Chondrocyte (in vitro differentiated cells): Measurements from ENCODE around the gene PPIE. TPM values are rescaled to one million over a fixed set of nuclear protein-coding genes. Genes with fewer than 3 reads are reported as not detected.
"Not testable (repeated sequence)": the region's sequence is repeated elsewhere in the genome, so short reads cannot be mapped to it uniquely, and the experiment has no call there.

Experiments
- DNase-seq: peaks from one replicate; pipeline ENCODE4 v3.0.0; 2021; ENCODE audit warnings: mixed read lengths, low spot score
- H3K27ac Mint-ChIP-seq: one replicate; pipeline ENCODE4 v1.8.0; 2021; ENCODE audit warnings: mild to moderate bottlenecking, moderate library complexity, mixed read lengths; ENCODE audit not compliant: unreplicated experiment
- H3K27me3 Mint-ChIP-seq: 2 replicates; pipeline ENCODE4 v1.8.0; 2021; ENCODE audit warnings: low read depth, mixed read lengths
- H3K36me3 Mint-ChIP-seq: 2 replicates; pipeline ENCODE4 v1.8.0; 2021; ENCODE audit warnings: low read depth, mixed read lengths
- H3K4me1 Mint-ChIP-seq: 2 replicates; pipeline ENCODE4 v1.8.0; 2021; ENCODE audit warnings: low read depth, mild to moderate bottlenecking, mixed read lengths
- H3K4me3 Mint-ChIP-seq: one replicate; pipeline ENCODE4 v1.8.0; 2021; ENCODE audit warnings: mild to moderate bottlenecking, moderate library complexity, mixed read lengths; ENCODE audit not compliant: unreplicated experiment
- H3K9me3 Mint-ChIP-seq: 2 replicates; pipeline ENCODE4 v1.8.0; 2021; ENCODE audit warnings: low read depth, mixed read lengths
- total RNA-seq: library from RNA; stranded (reverse); gene quantifications from 3 replicates; pipeline ENCODE4 v1.2.1, GENCODE V29; 2021
- TF ChIP-seq, protein P1 (sequence below): fragments of 200-600 bp; sonication (generic); IDR thresholded peaks from 2 replicates; pipeline ENCODE4 v1.5.0; 2021; ENCODE audit warnings: antibody characterized with exemption, mild to moderate bottlenecking, moderate library complexity

The PPIE gene
- total RNA-seq, 1 donor from 2014 or later = 31.5 TPM

DNA sequence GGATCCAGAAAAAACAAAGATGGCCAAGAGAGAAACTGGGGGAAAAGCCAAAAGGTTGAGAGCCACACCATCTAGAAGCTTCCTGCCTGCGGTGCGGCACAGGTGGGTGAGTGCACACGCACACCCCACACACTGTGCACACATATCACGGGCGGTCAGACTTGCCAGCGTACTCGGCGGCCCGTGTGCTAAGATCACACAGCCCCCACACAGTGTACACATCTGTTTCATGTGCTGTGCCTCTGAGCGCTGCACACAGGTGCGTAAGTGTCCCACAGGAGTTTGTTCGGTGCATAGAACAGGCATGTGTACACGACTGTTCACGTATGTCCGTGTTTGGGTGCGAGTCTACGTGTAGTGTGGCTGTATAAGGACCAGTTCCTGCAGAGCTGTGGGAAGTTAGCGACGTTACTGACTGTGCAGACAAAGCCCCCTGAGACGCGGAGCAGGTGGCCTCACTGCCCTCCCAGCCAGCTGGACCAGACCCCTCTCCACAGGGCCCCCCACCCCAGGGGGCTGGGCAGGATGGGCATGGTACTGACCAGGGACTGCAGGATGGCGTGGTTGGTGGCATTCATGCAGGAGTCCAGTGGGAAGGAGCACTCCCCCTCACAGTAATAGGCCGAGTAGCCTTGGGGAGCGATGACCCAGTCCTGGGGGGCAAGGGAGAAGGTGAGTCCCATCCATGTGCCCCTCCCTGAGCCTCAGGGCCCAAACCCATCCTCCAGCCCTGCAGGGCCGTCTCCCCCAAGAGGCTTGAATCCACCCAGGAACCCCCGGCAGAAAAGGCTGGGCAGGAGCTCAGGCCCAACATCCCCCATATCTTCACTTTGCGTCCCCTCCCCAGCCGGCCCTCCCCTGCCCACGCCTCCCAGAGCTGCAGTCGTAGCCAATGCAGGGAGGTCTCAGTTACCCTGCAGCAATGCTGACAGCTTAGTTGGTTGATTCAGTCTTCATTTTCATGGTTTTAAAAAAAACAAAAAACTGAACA lies 24.2 kb downstream of the PPIE start:
- H3K27ac Mint-ChIP-seq = no peak overlapping the region
- no peak for DNase-seq
- no peaks in the 10 kb centered on the region for H3K4me1 Mint-ChIP-seq
- no peak overlapping the region for H3K4me3 Mint-ChIP-seq
- H3K36me3 Mint-ChIP-seq = peaks cover 4% of the 10 kb centered on the region
- H3K27me3 Mint-ChIP-seq = no peaks in the 10 kb centered on the region
- H3K9me3 Mint-ChIP-seq = no peaks in the 10 kb centered on the region
- TF ChIP-seq, protein P1, sequence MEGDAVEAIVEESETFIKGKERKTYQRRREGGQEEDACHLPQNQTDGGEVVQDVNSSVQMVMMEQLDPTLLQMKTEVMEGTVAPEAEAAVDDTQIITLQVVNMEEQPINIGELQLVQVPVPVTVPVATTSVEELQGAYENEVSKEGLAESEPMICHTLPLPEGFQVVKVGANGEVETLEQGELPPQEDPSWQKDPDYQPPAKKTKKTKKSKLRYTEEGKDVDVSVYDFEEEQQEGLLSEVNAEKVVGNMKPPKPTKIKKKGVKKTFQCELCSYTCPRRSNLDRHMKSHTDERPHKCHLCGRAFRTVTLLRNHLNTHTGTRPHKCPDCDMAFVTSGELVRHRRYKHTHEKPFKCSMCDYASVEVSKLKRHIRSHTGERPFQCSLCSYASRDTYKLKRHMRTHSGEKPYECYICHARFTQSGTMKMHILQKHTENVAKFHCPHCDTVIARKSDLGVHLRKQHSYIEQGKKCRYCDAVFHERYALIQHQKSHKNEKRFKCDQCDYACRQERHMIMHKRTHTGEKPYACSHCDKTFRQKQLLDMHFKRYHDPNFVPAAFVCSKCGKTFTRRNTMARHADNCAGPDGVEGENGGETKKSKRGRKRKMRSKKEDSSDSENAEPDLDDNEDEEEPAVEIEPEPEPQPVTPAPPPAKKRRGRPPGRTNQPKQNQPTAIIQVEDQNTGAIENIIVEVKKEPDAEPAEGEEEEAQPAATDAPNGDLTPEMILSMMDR = no peak

DNA sequence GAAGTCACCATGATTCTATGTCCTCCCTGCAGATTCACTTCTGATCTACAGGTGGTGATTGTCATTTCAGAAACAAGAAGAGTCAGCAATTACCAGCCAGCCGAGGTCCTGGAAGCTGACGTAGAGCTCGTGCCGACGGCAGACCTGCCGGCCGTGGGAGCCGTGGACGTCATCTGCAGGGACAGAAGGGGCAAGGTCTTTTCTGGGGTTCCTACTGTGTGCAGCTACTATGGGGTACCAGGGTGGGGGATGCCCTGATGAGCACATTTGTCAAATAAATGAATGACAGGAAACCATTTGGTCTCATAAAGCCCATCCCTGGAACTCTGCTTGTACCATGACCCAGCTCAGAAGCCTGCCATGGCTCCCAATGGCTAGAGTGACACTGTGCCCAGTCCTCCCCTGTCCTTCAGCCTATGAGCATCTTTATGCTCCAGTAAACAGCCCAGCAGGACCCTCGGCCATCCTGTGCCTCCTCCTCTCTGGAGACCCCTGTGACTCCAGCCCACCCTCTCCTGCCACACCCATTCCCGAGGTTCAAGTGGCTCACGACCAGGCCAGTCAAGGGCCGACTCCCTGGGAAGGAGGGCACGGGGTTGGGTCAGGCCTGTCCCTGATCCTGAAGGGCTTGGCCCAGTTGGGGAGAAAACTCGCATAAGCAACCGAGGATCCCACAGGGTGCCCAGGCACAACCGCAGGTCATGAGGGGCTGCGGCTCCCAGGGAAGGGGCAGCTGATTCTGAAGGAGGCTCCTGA lies 25.1 kb downstream of the PPIE start:
- H3K36me3 Mint-ChIP-seq, H3K27ac Mint-ChIP-seq, H3K27me3 Mint-ChIP-seq, H3K9me3 Mint-ChIP-seq, DNase-seq, H3K4me1 Mint-ChIP-seq, H3K4me3 Mint-ChIP-seq: not testable (repeated sequence)

- not testable (repeated sequence) for H3K4me1 Mint-ChIP-seq, H3K27me3 Mint-ChIP-seq, H3K36me3 Mint-ChIP-seq, DNase-seq, H3K9me3 Mint-ChIP-seq, H3K4me3 Mint-ChIP-seq, H3K27ac Mint-ChIP-seq
Measured at GRCh38 chr1:39764512-39764911, 25.8 kb downstream of the PPIE start.

DNA sequence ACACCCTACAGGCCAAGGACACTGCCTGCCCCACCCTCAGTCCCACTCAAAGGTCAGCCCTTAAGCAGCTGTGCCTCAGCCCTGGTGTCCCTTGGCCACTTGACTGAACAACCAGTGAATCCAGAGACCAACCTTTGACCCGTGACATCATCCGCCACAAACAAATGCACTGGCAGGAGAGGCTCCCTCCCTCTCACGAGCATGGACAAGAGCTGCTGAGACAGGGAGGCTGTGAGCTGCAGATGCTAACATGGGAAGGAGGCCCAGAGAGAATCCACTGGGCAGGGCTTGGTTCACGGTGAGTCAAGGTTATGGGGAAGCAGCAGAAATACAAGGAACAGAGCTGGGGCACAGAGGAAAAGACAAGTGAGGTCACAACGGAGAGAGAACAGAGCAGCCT lies 27.8 kb downstream of the PPIE start:
- H3K4me1 Mint-ChIP-seq, H3K4me3 Mint-ChIP-seq, H3K36me3 Mint-ChIP-seq, H3K27me3 Mint-ChIP-seq, DNase-seq, H3K9me3 Mint-ChIP-seq, H3K27ac Mint-ChIP-seq: not testable (repeated sequence)

DNA sequence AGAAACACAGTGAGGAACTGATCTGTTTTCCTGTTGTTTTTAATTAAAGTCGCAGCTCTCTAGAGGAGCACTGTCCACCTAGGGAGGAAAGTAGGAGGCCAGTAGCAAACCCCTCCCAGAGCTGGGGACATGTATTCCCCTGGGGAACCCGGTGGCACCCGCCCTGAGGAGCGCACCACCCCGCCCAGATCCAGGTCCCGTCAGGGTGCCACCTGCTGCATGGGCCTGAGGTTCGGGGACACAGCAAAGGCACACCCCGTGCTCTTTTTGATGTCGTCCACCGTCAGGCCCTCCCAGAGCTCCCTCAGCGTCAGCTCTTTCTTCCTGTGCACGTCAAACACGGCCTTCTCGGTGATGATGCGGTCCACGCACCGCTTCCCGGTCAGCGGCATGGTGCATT lies 30.8 kb downstream of the PPIE start:
- H3K27me3 Mint-ChIP-seq, H3K27ac Mint-ChIP-seq, H3K9me3 Mint-ChIP-seq, H3K4me3 Mint-ChIP-seq, H3K4me1 Mint-ChIP-seq, DNase-seq, H3K36me3 Mint-ChIP-seq: not testable (repeated sequence)

DNA sequence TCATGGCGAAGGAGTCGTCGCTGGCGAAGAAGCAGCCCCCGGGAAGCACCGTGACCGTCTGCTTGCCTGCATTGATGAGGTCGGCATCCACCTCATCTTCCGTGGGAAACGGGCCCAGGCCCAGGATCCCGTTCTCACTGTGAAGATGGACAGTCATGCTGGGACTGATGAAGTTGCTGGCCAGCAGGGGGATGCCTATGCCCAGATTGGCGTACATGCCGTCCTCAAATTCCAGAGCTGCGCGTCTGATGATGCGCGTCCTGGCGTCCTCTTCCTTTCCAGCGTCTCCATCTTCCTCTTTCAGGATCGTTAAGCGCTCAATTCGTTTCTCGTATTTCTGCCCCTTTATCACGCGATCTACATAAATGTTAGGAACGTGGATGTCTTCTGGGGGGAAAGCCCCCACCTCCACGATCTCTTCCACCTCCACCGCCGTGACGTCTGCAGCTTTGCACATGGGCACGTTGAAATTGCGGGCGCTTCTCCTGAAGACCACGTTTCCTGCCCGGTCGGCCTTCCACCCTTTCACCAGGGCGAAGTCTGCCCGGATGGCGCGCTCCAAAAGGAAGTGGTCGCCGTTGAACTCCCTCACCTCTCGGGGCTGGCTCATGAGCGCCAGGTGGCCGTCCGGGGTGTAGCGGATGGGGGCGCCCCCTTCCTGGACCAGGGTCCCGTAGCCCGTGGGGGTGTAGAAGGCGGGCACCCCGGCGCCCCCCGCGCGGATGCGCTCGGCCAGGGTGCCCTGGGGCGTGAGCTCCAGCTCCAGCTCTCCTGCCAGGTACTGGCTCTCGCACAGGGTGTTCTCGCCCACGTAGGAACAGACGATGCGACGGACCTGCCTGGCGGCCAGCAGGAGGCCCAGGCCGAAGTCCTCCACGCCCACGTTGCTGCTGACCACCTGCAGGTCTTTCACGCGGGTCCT lies 31.7 kb downstream of the PPIE start:
- not testable (repeated sequence) for H3K4me1 Mint-ChIP-seq, H3K36me3 Mint-ChIP-seq, H3K27me3 Mint-ChIP-seq, DNase-seq, H3K9me3 Mint-ChIP-seq
- peak overlapping the region; percentile 27 for H3K27ac Mint-ChIP-seq
- H3K4me3 Mint-ChIP-seq = peak overlapping the region; percentile 81

GRCh38 chr1:39771022-39771532 lies 32.4 kb downstream of the PPIE start, which contains the start of gene OXCT2:
Gene OXCT2 (minus strand): TSS chr1:39771348. CDS start chr1:39771255, 93 bp downstream.
- H3K4me1 Mint-ChIP-seq, H3K27me3 Mint-ChIP-seq, H3K9me3 Mint-ChIP-seq, H3K36me3 Mint-ChIP-seq, DNase-seq: not testable (repeated sequence)
- Mint-ChIP-seq H3K27ac (peak within 1 kb of the TSS; percentile 27), H3K4me3 (peak within 1 kb of the TSS; percentile 81)

GRCh38 chr1:39773369-39773979 lies 34.8 kb downstream of the PPIE start:
- not testable (repeated sequence) for H3K27me3 Mint-ChIP-seq, H3K36me3 Mint-ChIP-seq, H3K4me3 Mint-ChIP-seq, H3K4me1 Mint-ChIP-seq, H3K27ac Mint-ChIP-seq, DNase-seq, H3K9me3 Mint-ChIP-seq

- not testable (repeated sequence) for H3K4me3 Mint-ChIP-seq, H3K27me3 Mint-ChIP-seq, H3K27ac Mint-ChIP-seq, H3K36me3 Mint-ChIP-seq, H3K9me3 Mint-ChIP-seq, DNase-seq, H3K4me1 Mint-ChIP-seq
Measured at GRCh38 chr1:39775141-39775540, 36.5 kb downstream of the PPIE start.

- H3K36me3 Mint-ChIP-seq, H3K4me3 Mint-ChIP-seq, DNase-seq, H3K27ac Mint-ChIP-seq, H3K9me3 Mint-ChIP-seq, H3K27me3 Mint-ChIP-seq, H3K4me1 Mint-ChIP-seq: not testable (repeated sequence)
Measured at GRCh38 chr1:39775676-39776399, 37.2 kb downstream of the PPIE start.
